ENCODE data around the gene WDR27.

Gene WDR27

DNA sequence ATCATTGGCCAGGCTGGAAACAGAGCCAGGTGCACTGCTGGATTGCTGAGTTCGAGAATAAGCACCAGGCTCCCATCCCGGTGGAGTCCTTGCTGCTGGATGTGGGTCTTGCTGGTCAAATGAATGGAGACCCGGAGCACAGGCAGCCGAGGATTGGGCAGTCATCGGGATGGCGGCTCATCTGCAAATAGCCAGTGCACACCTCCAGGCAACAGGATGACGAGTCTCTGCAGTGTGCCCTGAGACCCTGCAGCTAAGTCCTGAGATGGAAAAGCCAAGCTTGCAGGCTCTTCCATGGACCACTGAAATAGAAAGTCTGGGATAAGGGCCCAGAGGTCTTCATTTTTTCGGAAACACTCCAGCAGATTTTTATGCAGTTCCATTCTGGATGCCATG, 143.5 kb downstream of the WDR27 start:
- TF ChIP-seq TAF1 (IDR thresholded peaks at IDR 0.05; ENCODE audit: borderline replicate concordance, insufficient read depth, low read length) (no peak), FOXP2 (optimal IDR thresholded peaks at IDR 0.05; ENCODE audit: borderline replicate concordance, extremely low read depth, extremely low read length, insufficient read depth) (no peak), POLR2AphosphoS5 (IDR thresholded peaks at IDR 0.05; ENCODE audit: low read depth, low read length) (no peak), SIN3A (IDR thresholded peaks at IDR 0.05; ENCODE audit: borderline replicate concordance, insufficient read depth, low read length) (no peak)
- TF ChIP-seq, protein P1, sequence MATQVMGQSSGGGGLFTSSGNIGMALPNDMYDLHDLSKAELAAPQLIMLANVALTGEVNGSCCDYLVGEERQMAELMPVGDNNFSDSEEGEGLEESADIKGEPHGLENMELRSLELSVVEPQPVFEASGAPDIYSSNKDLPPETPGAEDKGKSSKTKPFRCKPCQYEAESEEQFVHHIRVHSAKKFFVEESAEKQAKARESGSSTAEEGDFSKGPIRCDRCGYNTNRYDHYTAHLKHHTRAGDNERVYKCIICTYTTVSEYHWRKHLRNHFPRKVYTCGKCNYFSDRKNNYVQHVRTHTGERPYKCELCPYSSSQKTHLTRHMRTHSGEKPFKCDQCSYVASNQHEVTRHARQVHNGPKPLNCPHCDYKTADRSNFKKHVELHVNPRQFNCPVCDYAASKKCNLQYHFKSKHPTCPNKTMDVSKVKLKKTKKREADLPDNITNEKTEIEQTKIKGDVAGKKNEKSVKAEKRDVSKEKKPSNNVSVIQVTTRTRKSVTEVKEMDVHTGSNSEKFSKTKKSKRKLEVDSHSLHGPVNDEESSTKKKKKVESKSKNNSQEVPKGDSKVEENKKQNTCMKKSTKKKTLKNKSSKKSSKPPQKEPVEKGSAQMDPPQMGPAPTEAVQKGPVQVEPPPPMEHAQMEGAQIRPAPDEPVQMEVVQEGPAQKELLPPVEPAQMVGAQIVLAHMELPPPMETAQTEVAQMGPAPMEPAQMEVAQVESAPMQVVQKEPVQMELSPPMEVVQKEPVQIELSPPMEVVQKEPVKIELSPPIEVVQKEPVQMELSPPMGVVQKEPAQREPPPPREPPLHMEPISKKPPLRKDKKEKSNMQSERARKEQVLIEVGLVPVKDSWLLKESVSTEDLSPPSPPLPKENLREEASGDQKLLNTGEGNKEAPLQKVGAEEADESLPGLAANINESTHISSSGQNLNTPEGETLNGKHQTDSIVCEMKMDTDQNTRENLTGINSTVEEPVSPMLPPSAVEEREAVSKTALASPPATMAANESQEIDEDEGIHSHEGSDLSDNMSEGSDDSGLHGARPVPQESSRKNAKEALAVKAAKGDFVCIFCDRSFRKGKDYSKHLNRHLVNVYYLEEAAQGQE (IDR thresholded peaks at IDR 0.05; ENCODE audit: insufficient read depth in 1 of 2, low read depth in 2 of 2, low read length in 2 of 2): no peak

DNA sequence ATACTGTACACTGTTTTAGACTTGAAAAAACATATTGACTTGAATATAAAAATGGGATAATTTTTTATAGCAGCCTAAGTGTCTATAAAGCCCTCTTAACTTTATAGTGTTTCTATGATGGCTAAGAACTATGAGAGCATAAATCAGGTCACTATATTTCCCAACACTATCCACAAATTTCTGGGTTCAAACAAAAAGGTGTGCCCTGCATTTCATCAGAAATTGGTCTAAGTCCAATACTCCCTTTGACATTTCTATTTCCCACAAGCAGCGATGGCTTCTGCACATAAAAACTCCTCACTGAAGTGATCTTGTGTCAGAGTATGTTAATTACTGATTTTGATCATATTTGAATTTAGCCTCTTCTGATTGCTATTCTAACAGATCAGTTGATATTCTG, 143.9 kb downstream of the WDR27 start:
- TF ChIP-seq SIN3A (IDR thresholded peaks at IDR 0.05; ENCODE audit: borderline replicate concordance, insufficient read depth, low read length) (no peak), FOXP2 (optimal IDR thresholded peaks at IDR 0.05; ENCODE audit: borderline replicate concordance, extremely low read depth, extremely low read length, insufficient read depth) (no peak), TAF1 (IDR thresholded peaks at IDR 0.05; ENCODE audit: borderline replicate concordance, insufficient read depth, low read length) (no peak), POLR2AphosphoS5 (IDR thresholded peaks at IDR 0.05; ENCODE audit: low read depth, low read length) (no peak)
- TF ChIP-seq, protein P1 (IDR thresholded peaks at IDR 0.05; ENCODE audit: insufficient read depth in 1 of 2, low read depth in 2 of 2, low read length in 2 of 2): no peak

DNA sequence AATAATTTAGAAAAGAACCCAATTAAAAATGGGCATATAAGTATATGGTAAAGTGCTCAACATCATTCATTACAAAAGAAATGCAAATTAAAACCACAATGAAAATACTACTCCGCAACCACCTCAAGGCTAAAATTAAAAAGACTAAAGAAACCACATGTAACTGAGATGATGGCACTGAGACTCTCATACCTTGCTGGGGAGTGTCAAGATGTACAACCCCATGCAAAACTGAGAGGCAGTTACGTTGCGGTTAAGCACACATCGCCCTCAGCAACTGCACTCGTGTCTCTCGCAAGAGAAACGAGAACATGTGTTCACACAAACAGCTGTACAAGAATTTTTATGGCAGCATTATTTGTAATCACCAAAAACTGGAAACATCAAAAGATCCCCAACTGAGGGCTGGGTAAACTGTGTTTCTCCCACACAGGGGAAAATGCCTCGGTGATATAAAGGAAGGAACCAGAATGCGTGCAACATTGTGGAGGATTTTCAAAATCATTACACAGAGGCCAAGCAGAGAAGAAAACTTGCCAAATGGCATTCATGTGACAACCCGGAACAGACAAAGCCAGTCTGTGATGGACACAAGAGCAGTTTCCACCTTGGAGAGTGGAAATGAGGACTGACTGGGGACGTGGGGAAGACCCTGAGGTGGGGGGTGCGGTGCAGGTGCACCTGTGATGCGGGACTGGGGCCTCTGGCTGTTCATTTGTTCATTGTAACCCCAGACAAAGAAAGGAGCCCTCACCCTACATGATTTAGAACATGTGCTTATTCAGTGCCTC, 144.9 kb downstream of the WDR27 start:
- TF ChIP-seq FOXP2 (optimal IDR thresholded peaks at IDR 0.05; ENCODE audit: borderline replicate concordance, extremely low read depth, extremely low read length, insufficient read depth) (no peak), POLR2AphosphoS5 (IDR thresholded peaks at IDR 0.05; ENCODE audit: low read depth, low read length) (no peak), TAF1 (IDR thresholded peaks at IDR 0.05; ENCODE audit: borderline replicate concordance, insufficient read depth, low read length) (no peak), SIN3A (IDR thresholded peaks at IDR 0.05; ENCODE audit: borderline replicate concordance, insufficient read depth, low read length) (no peak)
- TF ChIP-seq, protein P1 (IDR thresholded peaks at IDR 0.05; ENCODE audit: insufficient read depth in 1 of 2, low read depth in 2 of 2, low read length in 2 of 2): no peak

DNA sequence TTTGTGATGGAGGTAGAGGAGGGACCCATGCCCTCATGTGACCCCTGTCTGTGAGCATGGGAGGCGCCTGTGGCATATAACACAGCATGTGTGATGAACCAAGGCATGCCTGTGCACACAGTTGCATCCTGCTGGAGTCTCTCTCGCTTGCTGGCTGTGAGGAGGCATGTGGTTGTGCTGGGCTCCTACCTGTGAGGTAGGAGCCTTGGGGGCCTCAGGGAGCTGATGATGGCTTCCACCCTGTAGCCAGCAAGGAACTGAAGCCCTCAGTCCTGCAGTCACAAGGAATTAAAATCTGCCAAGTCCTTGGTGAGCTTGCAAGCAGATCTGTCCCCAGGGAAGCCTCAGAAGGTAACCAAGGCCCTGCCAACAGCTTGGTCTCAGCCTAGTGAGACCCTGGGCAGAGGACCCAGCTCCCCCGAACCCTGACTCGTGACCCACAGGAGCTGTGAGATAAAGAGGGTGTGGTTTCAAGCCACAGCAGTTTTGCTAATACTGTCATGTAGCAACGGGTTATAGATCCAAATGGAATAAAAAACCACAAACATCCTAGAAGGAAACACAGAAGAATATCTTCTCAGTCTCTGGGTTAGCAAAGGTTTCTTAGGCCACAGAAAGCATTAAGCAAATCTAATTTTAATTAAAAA, 145.7 kb downstream of the WDR27 start:
- TF ChIP-seq POLR2AphosphoS5 (IDR thresholded peaks at IDR 0.05; ENCODE audit: low read depth, low read length) (no peak), TAF1 (IDR thresholded peaks at IDR 0.05; ENCODE audit: borderline replicate concordance, insufficient read depth, low read length) (no peak), SIN3A (IDR thresholded peaks at IDR 0.05; ENCODE audit: borderline replicate concordance, insufficient read depth, low read length) (no peak), FOXP2 (optimal IDR thresholded peaks at IDR 0.05; ENCODE audit: borderline replicate concordance, extremely low read depth, extremely low read length, insufficient read depth) (no peak)
- TF ChIP-seq, protein P1 (IDR thresholded peaks at IDR 0.05; ENCODE audit: insufficient read depth in 1 of 2, low read depth in 2 of 2, low read length in 2 of 2): no peak
